HEK293 (cell line): ENCODE results near the gene REEP6.

Experiments
- GLIS1 ChIP-seq: fragments of 450-650 bp; formaldehyde crosslinking; IDR thresholded peaks from 2 replicates; pipeline ENCODE4 v1.5.1; 2016; ENCODE audit warnings: missing biosample characterization, missing genetic modification characterization
- KLF8 ChIP-seq: fragments of 450-650 bp; formaldehyde crosslinking; IDR thresholded peaks from 2 replicates; pipeline ENCODE4 v1.5.1; 2016; ENCODE audit warnings: missing biosample characterization, missing genetic modification characterization
- PRDM1 ChIP-seq: fragments of 450-650 bp; formaldehyde crosslinking; IDR thresholded peaks from 2 replicates; pipeline ENCODE4; 2016; ENCODE audit warnings: missing biosample characterization, missing genetic modification characterization
- ZNF302 ChIP-seq: fragments of 450-650 bp; formaldehyde crosslinking; IDR thresholded peaks from 2 replicates; pipeline ENCODE4 v1.5.1; 2016; ENCODE audit warnings: missing biosample characterization, missing genetic modification characterization, low read depth
- ZNF324 ChIP-seq: fragments of 450-650 bp; formaldehyde crosslinking; IDR thresholded peaks from 2 replicates; pipeline ENCODE4 v1.5.1; 2016; ENCODE audit warnings: missing biosample characterization, missing genetic modification characterization
- ZNF335 ChIP-seq: fragments of 450-650 bp; formaldehyde crosslinking; conservative IDR thresholded peaks from 2 replicates; pipeline ENCODE4 v1.5.1; 2016; ENCODE audit warnings: missing biosample characterization, missing genetic modification characterization
- ZNF394 ChIP-seq: fragments of 450-650 bp; formaldehyde crosslinking; IDR thresholded peaks from 2 replicates; pipeline ENCODE4 v1.5.1; 2016; ENCODE audit warnings: missing biosample characterization, missing genetic modification characterization, mild to moderate bottlenecking, moderate library complexity, borderline replicate concordance
- ZNF426 ChIP-seq: fragments of 450-650 bp; formaldehyde crosslinking; IDR thresholded peaks from 2 replicates; pipeline ENCODE4 v1.5.1; 2017; ENCODE audit warnings: missing biosample characterization, missing genetic modification characterization, mild to moderate bottlenecking, inconsistent platforms, moderate library complexity
- ZNF571 ChIP-seq: fragments of 450-650 bp; formaldehyde crosslinking; IDR thresholded peaks from 2 replicates; pipeline ENCODE4 v1.5.0; 2017; ENCODE audit warnings: missing biosample characterization, missing genetic modification characterization
- ZNF596 ChIP-seq: fragments of 450-650 bp; IDR thresholded peaks from 2 replicates; pipeline ENCODE4 v1.5.0; 2018; ENCODE audit warnings: missing biosample characterization, mild to moderate bottlenecking, missing genetic modification characterization, moderate library complexity
- ZNF830 ChIP-seq: fragments of 450-650 bp; IDR thresholded peaks from 2 replicates; pipeline ENCODE4 v1.5.0; 2018; ENCODE audit warnings: missing biosample characterization, missing genetic modification characterization, low read depth, mild to moderate bottlenecking, moderate library complexity
- TF ChIP-seq, protein P1 (sequence below): fragments of 450-650 bp; formaldehyde crosslinking; IDR thresholded peaks from 2 replicates; pipeline ENCODE4 v1.5.1; 2017; ENCODE audit warnings: missing biosample characterization, missing genetic modification characterization
- TF ChIP-seq, protein P2 (sequence below): fragments of 450-650 bp; formaldehyde crosslinking; conservative IDR thresholded peaks from 2 replicates; pipeline ENCODE4 v1.5.1; 2016; ENCODE audit warnings: low read depth, missing biosample characterization, missing genetic modification characterization
- TF ChIP-seq, protein P3 (sequence below): fragments of 450-650 bp; formaldehyde crosslinking; IDR thresholded peaks from 2 replicates; pipeline ENCODE4 v1.5.1; 2016; ENCODE audit warnings: missing biosample characterization, missing genetic modification characterization
- TF ChIP-seq, protein P4 (sequence below): fragments of 450-650 bp; formaldehyde crosslinking; IDR thresholded peaks from 2 replicates; pipeline ENCODE4 v1.5.1; 2016; ENCODE audit warnings: missing biosample characterization, missing genetic modification characterization
- TF ChIP-seq, protein P5 (sequence below): fragments of 450-650 bp; formaldehyde crosslinking; IDR thresholded peaks from 2 replicates; pipeline ENCODE4 v1.5.1; 2017; ENCODE audit warnings: missing biosample characterization, missing genetic modification characterization
- TF ChIP-seq, protein P6 (sequence below): fragments of 450-650 bp; formaldehyde crosslinking; IDR thresholded peaks from 2 replicates; pipeline ENCODE4 v1.5.1; 2016; ENCODE audit warnings: missing biosample characterization, missing genetic modification characterization
- TF ChIP-seq, protein P7 (sequence below): fragments of 450-650 bp; formaldehyde crosslinking; IDR thresholded peaks from 2 replicates; pipeline ENCODE4 v1.5.1; 2016; ENCODE audit warnings: missing biosample characterization, missing genetic modification characterization, borderline replicate concordance

Gene REEP6

DNA sequence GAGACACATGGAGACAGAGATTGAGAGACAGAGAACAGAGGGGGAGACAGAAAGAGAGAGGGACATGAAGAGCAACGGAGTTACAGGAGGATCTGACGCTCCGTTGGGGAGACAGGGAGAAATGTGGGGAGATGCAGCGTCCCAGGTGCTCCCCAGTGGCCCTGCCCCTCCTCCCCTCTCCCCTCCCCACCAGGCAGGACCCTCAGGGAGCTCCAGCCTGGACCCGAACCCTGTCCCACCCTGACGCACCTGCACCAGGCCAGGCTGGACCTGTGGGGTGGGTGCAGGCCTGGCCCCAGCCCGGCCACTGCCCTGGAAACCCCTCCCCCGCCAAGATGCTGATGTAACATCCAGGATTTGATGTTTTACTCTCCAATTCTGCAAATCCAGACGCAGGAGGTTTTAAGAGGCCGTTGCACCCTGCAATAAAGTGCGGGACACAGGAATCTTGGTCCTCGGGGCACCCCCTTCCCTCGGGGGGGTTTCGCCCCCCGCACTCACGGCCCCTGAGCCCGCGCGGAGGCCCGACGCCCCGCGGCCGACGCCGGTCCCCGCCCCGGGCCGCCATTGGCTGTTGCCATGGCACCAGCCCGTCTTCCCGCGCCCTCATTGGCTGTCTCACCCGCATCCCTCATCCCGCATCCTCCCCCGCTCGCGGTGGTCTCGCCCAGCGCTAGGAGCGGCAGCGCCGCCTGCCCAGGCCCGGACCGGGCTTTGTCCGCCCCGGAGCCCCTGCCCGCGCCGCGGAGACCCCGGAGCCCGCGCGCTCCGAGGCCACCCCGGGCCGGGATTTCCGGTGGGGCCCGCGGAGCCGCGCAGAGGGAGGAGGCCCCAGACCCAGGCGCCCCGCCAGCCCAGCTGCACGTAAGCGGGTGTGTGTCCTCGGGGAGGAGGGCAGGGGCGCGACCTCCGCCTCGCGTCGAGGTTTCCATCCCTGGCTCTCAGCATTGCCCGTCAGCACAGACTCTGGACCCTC is 41.2 kb upstream of the REEP6 start, which contains the start of gene APC2 (continued):
- TF ChIP-seq, protein P1, sequence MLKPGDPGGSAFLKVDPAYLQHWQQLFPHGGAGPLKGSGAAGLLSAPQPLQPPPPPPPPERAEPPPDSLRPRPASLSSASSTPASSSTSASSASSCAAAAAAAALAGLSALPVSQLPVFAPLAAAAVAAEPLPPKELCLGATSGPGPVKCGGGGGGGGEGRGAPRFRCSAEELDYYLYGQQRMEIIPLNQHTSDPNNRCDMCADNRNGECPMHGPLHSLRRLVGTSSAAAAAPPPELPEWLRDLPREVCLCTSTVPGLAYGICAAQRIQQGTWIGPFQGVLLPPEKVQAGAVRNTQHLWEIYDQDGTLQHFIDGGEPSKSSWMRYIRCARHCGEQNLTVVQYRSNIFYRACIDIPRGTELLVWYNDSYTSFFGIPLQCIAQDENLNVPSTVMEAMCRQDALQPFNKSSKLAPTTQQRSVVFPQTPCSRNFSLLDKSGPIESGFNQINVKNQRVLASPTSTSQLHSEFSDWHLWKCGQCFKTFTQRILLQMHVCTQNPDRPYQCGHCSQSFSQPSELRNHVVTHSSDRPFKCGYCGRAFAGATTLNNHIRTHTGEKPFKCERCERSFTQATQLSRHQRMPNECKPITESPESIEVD (tag by site-specific recombination): no peak
- TF ChIP-seq ZNF324 (tag by site-specific recombination): no peak
- no peak for TF ChIP-seq PRDM1 (tag by site-specific recombination)
- no peak for TF ChIP-seq ZNF571 (tag by site-specific recombination)
- TF ChIP-seq, protein P2, sequence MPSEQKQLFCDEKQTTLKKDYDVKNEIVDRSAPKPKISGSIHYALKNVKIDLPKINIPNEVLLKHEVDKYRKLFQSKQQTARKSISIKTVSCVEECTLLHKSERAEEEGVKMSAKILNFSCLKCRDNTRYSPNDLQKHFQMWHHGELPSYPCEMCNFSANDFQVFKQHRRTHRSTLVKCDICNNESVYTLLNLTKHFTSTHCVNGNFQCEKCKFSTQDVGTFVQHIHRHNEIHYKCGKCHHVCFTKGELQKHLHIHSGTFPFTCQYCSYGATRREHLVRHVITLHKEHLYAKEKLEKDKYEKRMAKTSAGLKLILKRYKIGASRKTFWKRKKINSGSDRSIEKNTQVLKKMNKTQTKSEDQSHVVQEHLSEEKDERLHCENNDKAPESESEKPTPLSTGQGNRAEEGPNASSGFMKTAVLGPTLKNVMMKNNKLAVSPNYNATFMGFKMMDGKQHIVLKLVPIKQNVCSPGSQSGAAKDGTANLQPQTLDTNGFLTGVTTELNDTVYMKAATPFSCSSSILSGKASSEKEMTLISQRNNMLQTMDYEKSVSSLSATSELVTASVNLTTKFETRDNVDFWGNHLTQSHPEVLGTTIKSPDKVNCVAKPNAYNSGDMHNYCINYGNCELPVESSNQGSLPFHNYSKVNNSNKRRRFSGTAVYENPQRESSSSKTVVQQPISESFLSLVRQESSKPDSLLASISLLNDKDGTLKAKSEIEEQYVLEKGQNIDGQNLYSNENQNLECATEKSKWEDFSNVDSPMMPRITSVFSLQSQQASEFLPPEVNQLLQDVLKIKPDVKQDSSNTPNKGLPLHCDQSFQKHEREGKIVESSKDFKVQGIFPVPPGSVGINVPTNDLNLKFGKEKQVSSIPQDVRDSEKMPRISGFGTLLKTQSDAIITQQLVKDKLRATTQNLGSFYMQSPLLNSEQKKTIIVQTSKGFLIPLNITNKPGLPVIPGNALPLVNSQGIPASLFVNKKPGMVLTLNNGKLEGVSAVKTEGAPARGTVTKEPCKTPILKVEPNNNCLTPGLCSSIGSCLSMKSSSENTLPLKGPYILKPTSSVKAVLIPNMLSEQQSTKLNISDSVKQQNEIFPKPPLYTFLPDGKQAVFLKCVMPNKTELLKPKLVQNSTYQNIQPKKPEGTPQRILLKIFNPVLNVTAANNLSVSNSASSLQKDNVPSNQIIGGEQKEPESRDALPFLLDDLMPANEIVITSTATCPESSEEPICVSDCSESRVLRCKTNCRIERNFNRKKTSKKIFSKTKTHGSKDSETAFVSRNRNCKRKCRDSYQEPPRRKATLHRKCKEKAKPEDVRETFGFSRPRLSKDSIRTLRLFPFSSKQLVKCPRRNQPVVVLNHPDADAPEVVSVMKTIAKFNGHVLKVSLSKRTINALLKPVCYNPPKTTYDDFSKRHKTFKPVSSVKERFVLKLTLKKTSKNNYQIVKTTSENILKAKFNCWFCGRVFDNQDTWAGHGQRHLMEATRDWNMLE: no peak
- no peak for TF ChIP-seq KLF8 (tag by site-specific recombination)
- TF ChIP-seq, protein P3, sequence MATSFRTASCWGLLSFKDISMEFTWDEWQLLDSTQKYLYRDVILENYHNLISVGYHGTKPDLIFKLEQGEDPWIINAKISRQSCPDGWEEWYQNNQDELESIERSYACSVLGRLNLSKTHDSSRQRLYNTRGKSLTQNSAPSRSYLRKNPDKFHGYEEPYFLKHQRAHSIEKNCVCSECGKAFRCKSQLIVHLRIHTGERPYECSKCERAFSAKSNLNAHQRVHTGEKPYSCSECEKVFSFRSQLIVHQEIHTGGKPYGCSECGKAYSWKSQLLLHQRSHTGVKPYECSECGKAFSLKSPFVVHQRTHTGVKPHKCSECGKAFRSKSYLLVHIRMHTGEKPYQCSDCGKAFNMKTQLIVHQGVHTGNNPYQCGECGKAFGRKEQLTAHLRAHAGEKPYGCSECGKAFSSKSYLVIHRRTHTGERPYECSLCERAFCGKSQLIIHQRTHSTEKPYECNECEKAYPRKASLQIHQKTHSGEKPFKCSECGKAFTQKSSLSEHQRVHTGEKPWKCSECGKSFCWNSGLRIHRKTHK (tag by site-specific recombination): no peak
- TF ChIP-seq ZNF302 (tag by site-specific recombination): no peak
- no peak for TF ChIP-seq ZNF426 (tag by site-specific recombination)
- TF ChIP-seq, protein P4, sequence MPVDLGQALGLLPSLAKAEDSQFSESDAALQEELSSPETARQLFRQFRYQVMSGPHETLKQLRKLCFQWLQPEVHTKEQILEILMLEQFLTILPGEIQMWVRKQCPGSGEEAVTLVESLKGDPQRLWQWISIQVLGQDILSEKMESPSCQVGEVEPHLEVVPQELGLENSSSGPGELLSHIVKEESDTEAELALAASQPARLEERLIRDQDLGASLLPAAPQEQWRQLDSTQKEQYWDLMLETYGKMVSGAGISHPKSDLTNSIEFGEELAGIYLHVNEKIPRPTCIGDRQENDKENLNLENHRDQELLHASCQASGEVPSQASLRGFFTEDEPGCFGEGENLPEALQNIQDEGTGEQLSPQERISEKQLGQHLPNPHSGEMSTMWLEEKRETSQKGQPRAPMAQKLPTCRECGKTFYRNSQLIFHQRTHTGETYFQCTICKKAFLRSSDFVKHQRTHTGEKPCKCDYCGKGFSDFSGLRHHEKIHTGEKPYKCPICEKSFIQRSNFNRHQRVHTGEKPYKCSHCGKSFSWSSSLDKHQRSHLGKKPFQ (tag by site-specific recombination): no peak
- TF ChIP-seq ZNF394: peak; percentile 36; the same call in 1 of the 2 replicates
- TF ChIP-seq, protein P5, sequence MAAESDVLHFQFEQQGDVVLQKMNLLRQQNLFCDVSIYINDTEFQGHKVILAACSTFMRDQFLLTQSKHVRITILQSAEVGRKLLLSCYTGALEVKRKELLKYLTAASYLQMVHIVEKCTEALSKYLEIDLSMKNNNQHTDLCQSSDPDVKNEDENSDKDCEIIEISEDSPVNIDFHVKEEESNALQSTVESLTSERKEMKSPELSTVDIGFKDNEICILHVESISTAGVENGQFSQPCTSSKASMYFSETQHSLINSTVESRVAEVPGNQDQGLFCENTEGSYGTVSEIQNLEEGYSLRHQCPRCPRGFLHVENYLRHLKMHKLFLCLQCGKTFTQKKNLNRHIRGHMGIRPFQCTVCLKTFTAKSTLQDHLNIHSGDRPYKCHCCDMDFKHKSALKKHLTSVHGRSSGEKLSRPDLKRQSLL (tag by site-specific recombination): no peak
- TF ChIP-seq, protein P6, sequence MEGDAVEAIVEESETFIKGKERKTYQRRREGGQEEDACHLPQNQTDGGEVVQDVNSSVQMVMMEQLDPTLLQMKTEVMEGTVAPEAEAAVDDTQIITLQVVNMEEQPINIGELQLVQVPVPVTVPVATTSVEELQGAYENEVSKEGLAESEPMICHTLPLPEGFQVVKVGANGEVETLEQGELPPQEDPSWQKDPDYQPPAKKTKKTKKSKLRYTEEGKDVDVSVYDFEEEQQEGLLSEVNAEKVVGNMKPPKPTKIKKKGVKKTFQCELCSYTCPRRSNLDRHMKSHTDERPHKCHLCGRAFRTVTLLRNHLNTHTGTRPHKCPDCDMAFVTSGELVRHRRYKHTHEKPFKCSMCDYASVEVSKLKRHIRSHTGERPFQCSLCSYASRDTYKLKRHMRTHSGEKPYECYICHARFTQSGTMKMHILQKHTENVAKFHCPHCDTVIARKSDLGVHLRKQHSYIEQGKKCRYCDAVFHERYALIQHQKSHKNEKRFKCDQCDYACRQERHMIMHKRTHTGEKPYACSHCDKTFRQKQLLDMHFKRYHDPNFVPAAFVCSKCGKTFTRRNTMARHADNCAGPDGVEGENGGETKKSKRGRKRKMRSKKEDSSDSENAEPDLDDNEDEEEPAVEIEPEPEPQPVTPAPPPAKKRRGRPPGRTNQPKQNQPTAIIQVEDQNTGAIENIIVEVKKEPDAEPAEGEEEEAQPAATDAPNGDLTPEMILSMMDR (tag by site-specific recombination): no peak
- TF ChIP-seq ZNF596 (tag by site-specific recombination): no peak
- TF ChIP-seq, protein P7, sequence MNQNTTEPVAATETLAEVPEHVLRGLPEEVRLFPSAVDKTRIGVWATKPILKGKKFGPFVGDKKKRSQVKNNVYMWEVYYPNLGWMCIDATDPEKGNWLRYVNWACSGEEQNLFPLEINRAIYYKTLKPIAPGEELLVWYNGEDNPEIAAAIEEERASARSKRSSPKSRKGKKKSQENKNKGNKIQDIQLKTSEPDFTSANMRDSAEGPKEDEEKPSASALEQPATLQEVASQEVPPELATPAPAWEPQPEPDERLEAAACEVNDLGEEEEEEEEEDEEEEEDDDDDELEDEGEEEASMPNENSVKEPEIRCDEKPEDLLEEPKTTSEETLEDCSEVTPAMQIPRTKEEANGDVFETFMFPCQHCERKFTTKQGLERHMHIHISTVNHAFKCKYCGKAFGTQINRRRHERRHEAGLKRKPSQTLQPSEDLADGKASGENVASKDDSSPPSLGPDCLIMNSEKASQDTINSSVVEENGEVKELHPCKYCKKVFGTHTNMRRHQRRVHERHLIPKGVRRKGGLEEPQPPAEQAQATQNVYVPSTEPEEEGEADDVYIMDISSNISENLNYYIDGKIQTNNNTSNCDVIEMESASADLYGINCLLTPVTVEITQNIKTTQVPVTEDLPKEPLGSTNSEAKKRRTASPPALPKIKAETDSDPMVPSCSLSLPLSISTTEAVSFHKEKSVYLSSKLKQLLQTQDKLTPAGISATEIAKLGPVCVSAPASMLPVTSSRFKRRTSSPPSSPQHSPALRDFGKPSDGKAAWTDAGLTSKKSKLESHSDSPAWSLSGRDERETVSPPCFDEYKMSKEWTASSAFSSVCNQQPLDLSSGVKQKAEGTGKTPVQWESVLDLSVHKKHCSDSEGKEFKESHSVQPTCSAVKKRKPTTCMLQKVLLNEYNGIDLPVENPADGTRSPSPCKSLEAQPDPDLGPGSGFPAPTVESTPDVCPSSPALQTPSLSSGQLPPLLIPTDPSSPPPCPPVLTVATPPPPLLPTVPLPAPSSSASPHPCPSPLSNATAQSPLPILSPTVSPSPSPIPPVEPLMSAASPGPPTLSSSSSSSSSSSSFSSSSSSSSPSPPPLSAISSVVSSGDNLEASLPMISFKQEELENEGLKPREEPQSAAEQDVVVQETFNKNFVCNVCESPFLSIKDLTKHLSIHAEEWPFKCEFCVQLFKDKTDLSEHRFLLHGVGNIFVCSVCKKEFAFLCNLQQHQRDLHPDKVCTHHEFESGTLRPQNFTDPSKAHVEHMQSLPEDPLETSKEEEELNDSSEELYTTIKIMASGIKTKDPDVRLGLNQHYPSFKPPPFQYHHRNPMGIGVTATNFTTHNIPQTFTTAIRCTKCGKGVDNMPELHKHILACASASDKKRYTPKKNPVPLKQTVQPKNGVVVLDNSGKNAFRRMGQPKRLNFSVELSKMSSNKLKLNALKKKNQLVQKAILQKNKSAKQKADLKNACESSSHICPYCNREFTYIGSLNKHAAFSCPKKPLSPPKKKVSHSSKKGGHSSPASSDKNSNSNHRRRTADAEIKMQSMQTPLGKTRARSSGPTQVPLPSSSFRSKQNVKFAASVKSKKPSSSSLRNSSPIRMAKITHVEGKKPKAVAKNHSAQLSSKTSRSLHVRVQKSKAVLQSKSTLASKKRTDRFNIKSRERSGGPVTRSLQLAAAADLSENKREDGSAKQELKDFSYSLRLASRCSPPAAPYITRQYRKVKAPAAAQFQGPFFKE (tag by site-specific recombination): no peak
- peak; percentile 65 for TF ChIP-seq GLIS1 (tag by site-specific recombination)
- no peak for TF ChIP-seq ZNF830 (tag by site-specific recombination)
- no peak for TF ChIP-seq ZNF335 (tag by site-specific recombination)
